Stimulated activated CD8-positive, alpha-beta memory T cell treated with anti-CD3 and anti-CD28 coated beads, Interleukin-12 subunit alpha, Interleukin-12 subunit beta, amount 100 ng/mL, for 24 hours (primary cell): Measurements from ENCODE around the gene ATP6V0C.

Source experiments
- DNase-seq: peaks from one replicate; pipeline ENCODE4 v3.0.0-alpha.2; 2020; ENCODE audit errors: extremely low read depth

ATP6V0C gene

DNA sequence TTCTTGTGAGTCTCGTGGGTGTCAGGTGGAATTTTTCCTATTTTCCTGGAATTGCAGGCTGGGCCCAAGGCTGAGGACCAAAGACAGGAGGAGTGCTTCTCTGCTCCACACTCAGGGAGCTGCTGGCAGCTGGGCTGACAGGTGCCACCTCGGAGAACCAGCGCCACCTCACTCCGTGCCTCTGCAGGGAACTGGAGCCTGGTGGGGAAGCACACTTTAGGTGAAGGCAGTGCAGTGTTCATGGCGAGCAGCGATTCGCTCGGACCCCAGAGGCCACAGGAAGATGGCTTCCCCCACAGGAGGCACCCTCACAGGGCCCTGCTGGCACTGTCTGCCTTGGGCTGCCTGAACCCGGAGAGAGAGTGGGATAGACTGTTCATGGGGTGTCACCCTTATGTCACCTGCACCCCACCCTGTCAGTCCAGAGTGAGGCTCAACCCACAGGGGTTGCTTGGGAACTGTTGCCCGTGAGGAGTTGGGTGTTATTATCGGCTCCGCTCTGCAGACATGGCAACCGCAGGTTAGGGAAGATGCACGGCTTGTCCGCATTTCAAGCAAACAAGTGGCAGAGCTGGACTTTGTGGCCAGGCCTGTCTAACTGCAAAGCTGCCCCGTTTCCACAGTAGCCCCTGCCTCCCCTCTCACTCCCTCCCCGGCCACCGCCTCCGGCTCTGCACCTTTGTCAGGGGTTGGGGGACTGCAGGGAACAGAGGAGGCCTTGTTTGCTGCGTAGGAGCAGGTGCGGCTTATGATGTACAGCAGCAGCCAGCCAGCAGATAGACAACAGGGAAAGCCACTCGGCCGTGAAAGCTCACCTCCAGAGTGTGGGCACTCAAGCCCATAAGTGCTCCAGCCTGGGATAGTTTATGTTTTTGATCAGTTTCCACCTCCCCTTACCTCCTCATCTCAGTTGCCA is 23.3 kb upstream of the ATP6V0C start:
- DNase-seq: no peak

DNA sequence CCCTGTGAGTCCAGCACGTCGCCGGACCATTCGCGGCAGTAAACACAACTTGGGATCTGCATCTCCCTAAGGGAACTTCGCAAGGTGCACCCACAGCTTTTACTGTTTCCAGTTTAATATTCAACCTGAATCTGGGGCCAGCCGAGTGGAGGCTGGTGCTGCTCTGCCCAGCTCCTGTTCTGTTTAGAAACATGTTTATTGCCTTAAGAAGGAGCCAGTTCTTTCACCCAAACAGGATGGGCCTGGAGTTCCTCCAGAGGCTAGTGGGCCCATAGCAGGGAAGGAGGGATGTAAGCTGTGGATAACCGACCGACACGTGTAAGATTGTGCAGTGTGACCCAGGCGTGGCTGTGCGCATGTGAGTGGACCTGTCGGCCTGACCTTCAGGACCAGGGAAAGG is 21.5 kb upstream of the ATP6V0C start:
- no peak for DNase-seq

DNA sequence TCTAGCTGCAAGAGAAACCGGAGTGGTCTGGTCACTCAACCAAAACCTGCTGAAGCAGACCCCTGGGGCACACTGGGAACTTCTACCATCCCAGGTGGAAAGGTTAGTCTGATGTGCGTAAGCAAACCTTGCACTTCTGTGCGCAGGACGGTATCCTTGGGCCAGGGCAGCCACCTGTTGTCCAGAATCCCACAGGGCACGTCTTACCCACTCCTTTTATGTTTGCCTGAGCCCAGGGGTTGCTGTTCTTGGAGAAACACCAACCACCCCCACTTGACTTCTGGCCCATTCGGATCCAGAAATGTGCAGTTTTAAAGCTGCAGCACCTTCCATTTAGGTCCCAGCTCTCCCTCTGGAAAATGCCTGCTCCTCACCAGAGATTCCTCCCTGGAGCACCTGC is 20.1 kb upstream of the ATP6V0C start:
- no peak for DNase-seq

DNA sequence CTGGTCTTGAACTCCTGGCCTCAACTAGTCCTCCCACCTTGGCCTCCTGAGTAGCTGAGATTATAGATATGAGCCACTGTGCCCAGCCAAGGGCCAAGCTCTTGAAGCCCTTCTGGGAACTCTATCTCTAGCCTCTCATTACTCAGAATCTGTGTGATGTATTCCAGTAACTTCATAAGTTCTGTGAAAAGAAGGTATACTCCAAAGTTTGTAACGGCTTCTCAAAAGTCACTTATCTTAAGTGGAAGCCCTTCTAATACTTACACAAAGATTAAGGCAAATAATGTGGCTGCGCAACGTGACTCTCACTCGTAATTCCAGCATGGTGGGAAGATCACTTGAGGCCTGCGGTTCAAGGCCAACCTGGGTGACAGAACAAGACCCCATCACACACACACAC is 19.1 kb upstream of the ATP6V0C start:
- DNase-seq: no peak

DNA sequence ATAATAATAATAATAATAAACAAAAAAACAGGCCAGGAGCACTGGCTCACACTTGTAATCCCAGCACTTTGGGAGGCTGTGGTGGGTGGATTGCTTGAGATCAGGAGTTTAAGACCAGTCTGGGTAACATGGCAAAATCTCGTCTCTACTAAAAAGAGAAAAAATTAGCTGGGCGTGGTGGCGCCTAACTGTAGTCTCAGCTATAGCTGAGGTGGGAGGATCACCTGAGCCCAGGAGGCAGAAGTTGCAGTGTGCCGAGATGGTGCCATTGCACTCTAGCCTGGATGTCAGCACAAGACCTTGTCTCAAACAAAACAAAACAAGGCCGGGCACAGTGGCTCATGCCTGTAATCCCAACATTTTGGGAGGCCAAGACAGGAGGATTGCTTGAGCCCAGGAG is 18.7 kb upstream of the ATP6V0C start:
- DNase-seq: no peak

DNA sequence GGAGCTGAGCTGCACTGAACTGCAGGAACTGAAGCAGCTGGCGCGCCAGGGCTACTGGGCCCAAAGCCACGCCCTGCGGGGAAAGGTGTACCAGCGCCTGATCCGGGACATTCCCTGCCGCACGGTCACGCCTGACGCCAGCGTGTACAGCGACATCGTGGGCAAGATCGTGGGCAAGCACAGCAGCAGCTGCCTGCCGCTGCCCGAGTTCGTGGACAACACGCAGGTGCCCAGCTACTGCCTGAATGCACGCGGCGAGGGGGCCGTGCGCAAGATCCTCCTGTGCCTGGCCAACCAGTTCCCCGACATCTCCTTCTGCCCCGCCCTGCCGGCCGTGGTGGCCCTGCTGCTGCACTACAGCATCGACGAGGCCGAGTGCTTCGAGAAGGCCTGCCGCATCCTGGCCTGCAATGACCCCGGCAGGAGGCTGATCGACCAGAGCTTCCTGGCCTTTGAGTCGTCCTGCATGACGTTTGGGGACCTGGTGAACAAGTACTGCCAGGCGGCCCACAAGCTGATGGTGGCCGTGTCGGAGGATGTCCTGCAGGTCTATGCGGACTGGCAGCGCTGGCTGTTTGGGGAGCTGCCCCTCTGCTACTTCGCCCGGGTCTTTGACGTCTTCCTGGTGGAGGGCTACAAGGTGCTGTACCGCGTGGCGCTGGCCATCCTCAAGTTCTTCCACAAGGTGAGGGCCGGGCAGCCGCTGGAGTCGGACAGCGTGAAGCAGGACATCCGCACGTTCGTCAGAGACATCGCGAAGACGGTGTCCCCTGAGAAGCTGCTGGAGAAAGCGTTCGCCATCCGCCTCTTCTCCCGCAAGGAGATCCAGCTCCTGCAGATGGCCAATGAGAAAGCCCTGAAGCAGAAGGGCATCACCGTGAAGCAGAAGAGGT is 17.3 kb upstream of the ATP6V0C start:
- DNase-seq: no peak

DNA sequence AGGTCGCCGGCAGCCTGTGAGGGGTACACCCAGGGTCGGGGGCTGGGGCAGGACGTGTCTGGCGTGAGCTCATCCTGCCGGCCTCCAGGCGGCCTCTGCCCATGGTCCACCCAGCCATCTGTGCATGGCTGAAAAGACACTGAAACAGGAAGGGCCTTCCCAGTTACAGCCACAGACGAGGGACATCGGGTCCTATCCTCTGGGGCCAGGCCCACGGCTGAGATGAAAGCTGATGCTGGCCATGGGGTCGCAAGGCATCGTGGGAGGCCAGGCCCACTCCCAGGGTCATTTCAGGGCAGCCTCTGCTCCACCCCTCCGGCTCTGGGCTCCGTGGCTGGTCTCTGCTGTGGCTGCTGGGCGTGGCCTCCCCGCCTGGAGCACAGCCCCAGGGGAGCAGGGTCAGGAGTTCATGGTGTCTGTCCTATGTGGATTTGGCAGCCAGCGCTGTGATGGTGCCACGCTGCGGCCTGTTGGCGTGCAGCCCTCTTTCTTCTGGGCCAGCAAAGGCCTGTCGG is 16.6 kb upstream of the ATP6V0C start:
- DNase-seq: no peak

DNA sequence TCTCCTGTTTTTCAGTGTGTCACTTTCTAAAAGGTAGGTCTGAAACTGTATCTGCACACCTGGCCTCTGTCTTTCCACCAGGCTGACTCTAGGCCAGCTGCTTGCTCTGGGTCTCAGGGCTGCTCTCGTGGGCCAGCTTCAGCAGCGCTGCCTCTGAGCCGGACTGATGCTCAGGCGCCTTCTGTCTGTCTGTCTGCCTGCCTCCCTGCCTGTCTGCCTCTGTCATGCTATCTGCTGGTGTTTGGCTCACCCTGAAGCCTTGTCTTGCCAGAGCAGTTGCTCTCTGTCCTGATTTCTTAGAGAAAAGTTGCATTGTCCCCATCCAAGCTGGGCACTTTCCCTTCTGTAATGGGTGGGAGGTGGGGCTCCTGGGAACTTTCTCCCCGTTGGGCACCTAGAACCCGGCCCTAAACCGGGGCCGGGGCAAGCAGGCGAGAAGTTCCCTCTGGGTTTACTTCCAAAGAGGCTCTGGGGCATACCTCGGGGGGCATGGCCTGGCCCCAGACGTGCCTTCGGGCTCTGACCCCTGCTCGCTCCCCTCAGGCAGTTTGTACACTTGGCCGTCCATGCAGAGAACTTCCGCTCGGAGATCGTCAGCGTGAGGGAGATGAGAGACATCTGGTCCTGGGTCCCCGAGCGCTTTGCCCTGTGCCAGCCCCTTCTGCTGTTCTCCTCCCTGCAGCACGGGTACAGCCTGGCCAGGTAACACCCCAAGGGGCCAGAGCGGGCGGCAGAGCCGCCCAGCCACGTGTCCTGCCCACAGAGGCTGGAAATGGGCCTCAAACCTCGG is 15.9 kb upstream of the ATP6V0C start:
- DNase-seq: no peak

DNA sequence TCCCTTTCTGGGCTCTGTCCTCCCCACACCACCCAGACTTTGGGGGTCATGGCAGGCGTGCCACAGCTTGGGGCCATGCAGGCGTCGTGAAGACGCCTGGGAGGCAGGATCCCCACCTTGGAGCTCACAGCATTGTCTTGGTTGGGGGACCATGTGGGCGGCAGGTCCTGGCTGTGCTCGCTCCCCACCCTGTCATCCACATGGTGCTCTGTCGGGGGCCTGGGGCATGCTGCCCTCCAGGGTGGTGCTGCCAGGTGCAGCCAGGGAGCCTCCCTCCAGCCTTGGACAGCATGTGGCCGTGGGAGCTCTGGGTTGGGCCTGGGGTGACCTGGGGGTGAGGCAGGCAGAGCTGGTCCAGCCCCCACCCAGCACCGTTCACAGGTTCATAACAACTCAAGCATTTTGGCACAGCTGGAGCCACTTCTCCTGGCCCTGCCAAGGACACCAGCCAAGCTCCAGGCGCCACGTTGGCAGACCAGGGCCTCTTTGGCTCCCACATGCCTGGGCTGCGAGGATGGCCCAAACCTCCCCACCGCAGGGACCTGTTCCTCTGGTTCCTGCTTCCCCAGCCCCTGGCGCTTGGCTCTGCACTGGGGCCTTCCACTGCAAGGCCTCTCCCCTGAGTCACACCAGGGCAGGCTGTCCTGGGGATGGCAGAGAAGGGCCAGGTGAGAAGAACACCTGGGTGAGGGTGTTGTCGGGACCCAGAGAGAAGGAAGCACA is 15.1 kb upstream of the ATP6V0C start:
- DNase-seq: no peak

DNA sequence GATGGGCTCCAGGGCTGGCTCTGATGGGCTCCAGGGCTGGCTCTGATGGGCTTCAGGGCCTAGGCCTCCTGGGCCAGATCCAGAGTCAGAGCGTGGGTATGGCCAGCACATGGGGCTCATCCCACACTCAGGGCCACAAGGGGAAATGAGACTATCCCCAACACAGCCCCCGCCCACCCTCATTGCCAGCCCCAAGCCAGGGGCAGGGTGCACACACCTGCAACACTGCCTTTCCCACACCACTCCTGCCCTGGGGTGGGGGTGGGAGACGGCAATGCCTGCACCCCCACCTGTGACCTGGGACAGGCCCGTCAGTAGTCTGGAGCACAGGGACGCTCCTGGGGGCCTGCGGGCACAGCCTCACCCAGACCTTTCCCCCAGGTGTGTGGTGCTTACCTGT is 14.3 kb upstream of the ATP6V0C start:
- no peak for DNase-seq

DNA sequence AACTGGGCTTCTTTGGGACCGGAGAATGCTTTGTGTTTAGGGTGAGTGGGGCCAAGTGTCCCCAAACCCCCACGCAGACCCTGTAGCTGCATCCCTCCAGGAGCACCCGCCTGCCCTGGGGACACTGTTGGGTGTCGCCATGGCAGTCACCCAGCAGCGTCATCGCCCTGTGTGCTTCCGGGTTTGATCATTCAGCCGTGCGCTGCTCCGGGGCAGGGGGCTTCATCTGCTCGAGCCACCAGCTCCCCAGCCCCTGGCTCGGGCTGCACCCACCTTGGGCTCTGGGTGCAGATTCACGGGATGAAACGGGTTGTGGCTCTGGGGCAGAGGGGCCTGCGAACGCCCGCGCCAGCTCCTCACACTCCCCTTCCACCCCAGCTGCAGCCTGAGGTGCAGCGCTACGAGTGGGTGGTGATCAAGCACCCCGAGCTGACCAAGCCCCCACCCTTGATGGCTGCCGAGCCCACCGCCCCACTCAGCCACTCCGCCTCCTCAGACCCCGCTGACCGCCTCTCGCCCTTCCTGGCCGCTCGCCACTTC is 13.8 kb upstream of the ATP6V0C start:
- DNase-seq: no peak

DNA sequence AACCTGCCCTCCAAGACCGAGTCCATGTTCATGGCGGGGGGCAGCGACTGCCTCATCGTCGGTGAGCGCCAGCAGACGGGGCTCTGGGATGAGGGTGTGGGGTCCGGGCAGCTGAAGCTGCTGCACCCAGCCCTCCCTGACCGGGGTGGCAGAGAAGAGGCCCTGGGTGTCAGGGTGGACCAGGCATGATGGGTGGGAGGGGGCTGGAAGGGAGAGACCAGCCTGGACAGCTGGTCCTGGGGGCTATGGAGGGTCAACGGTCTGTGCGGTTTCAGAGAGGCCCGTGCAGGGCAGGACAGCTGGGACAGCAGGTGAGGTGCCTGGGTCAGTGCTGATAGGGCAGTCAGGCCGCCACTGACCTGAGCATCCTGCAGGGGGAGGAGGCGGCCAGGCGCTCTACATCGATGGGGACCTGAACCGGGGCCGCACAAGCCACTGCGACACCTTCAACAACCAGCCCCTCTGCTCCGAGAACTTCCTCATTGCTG is 13.3 kb upstream of the ATP6V0C start:
- no peak for DNase-seq

DNA sequence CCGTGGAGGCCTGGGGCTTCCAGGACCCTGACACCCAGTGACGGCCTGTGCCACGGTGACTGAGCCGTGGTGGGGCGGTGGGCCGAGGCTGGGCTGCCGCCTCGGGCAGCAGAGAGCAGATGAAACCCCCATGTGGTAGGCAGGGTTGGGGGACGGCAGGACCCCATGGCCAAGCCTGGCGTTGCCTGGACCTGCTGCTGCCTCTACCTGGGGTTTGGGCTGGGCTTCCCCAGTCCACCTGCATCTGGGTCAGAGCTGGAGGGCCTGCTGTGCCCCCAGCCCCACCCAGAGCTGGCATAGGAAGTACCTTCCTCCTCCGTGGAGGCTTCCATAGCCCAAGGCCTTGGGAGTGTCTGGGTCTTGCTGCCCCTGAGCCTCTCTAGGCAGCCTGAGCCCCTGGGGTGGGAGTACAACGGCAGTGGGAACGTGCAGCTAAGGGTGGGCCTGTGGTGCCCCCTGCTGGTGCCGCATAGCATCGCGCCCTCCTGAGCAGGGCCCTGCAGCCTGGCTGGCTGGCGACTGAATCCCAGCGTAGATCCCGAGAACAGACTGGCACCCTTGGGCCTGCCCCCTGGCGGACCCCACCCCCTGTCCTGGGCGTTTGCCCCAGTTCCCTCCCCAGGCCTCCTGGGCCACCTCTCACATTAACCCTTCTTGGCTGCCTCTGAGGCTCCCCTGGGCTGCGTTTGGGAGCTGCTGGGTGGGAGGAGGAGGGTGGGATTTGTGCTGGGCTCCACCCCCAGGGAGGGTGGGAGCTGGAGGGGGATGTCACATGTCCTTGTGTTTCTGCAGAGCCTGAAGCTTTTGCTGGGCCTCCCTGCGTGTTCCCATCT is 12.6 kb upstream of the ATP6V0C start:
- no peak for DNase-seq

DNA sequence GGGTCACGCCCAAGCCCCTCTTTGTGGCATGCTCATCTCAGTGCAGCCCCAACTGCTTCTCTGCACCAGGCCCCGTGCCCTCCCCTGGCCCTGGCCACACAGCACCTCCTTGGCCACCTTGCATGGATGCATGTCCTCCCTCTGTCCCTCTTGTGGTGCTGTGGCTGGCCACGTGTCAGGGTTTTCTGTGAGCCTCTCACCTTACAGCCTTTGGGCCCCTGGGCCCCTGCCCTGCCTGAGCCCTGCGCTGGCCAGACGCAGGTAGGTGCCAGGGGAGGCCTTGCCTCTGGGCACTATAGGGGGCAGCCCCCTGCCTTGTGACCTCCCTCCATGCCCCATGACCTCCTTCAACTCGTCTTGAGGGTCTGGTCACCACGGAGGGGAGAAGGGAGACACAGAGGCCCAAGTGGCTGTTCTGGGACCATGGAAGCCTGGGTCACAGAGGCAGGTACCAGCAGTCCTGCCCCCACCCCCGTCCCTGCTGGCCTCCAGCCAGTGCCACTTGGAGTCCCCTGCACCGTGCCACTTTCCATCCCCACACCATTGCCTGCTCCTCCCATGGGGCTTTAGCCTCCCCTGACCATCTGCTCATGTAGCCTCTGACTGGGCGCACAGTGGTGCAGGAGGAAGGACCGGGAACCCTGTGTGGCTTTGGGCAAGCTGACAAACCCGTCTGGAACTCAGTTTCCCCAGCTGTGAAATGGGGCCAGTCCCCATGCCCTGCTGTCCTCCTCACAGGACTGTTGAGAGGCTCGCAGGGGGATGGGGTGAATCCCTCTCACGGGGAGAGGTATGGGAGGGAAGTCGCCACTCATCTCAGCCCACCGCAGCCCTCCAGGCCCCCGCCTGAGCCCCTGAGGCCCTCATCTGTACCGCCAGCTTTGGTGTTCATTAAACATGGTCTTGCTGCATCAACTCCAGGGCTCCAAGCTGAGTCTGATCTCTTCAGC is 11.5 kb upstream of the ATP6V0C start:
- DNase-seq: no peak

DNA sequence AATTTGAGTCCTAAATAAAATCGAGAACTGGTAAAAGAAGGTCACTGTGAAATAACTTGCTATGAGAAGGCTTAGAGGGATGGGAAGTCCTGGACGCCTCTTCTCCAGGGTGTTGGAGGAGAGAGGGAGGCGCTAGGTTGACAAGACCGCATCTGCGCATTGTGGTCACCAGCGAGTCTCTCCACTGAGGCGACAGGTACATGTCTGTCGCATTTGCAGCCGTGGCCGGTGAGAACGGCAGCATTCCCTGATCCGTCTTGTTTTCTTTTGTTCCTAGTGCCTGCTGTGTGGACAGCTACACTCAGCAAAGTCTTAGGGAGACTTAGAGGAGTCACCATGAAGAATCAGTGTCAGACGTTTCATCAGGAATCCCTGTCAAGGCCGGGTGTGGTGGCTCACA is 8.1 kb upstream of the ATP6V0C start:
- no peak for DNase-seq

DNA sequence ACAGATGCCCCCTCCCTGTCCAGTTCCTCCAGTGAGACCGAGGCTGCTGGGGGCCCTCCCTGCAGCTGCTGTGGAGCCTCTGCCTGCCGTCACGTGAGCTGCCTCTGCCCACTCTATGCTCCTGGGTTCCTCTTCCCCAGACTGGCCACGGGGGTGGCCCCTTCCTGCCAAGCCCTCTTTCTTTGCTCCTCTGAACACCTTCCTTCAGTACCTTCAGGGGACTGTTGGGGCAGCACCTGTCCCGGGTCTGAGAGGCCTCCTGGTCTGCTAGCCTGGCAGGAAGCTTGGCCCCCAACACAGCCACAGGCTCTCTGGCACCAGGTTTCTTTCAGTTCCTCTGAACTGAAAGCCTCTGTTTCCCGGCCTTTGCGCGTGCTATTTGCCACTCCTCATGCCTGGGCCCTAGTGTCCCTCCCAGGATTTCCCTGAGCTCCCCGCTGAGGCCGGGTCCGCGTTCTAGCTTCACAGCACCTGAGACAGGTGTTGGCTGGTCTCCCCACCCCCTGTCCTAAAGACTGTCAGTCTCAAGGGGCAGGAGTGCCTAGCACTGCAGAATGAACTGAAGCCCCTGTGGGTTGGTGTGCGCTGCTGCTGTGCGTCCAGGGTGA is 6.6 kb upstream of the ATP6V0C start:
- no peak for DNase-seq

DNA sequence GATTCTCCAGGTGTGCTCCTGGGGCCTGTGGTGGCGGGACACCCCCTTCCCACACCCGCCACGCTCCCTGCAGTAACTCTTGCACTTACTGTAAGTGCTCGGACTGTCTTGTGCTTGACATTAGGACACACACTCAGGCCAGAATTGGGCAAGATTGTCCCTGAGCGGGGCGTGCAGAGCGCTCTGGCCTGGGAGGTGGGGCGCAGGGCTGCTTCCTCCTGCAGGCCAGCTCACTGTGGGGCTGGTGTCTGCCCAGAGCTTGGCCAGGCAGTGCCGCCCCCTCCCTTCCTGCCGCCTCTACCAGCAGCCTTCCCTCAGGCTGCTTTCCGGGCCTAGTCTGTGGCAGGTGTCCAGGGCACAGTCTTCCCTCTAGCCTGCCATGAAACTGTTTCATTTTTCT is 6.1 kb upstream of the ATP6V0C start:
- no peak for DNase-seq

DNA sequence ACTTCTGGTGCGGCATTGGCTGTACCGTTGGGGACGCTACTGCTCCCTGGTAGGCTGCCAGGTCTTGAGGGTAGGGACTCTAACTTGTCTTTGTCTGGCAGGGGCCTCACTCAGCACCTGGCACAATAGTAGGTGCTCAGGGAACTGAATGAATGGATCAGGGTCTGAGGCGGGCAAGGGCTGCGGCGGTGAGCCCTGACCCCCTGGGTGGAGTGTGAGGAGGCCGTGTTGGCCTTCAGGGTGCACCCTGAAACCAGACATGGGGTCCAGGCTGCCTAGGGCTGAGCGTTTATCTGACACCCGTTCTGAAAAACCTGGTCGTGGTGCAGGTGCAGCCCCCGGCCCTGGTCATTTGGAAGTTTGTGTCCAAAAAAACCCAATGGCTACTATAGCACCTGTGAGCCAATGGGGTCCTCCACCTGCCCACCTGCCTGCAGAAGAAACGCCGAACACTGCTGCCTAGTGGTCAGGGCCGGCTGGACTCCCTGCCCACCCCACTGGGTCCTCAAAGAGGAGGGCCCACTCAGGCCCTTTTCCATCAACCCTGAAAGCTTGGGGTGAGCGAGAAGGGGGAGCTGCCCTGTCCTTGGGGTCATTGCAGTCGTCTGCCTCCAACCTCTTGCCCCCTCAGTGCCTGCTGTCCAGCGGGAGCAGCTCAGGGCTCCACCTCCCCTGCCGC is 4.9 kb upstream of the ATP6V0C start:
- DNase-seq: no peak
